Gastroesophageal sphincter (tissue), 3 donors: ENCODE measurements around the gene NEK4.

ENCODE experiments used
- CTCF ChIP-seq, 4 experiments: fragments of 200-600 bp in 2 of 4; fragments of 450-650 bp in 2 of 4; sonication (generic) in 1 of 4; IDR thresholded peaks; one replicate each; pipeline ENCODE4 v1.5.1; 2017 to 2019; ENCODE audit warnings: antibody characterized with exemption in 4 of 4, mild to moderate bottlenecking in 2 of 4, moderate library complexity in 2 of 4
- POLR2A ChIP-seq, 2 donors: fragments of 450-650 bp; IDR thresholded peaks; one replicate each; pipeline ENCODE4 v1.6.1; 2017; ENCODE audit warnings: antibody characterized with exemption in 2 of 2, mild to moderate bottlenecking in 2 of 2, moderate library complexity in 1 of 2

GRCh38 chr3:52752045-52752660, 18.6 kb downstream of the NEK4 start:
- TF ChIP-seq CTCF (IDR thresholded peaks at IDR 0.05), result no peak
- TF ChIP-seq POLR2A (IDR thresholded peaks at IDR 0.05), result no peak
